Measurements from ENCODE around the gene PRLR.

DNA sequence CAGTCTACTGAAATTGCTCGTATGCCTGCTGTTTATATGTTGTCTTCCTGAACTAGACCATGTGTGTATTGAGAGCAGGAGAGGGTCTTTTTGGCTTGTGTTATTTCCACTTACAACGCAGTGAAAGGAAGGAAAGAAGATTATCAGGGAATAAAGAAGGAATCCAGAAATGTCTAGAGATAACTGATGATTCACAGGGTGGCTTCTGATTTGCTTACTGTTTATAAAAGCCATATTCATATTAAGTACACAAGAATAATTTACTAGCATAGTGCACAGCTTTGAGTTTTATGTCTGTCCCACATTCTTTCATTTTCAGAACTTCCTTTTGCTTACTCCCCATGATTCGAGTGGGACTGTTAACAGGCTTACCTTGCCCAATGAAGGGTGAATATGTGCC, 72.1 kb downstream of the PRLR start:
- TF ChIP-seq CTCF (IDR thresholded peaks at IDR 0.05; ENCODE audit: low read depth, low read length, poor library complexity, severe bottlenecking) (no peak), EZH2phosphoT487 (IDR thresholded peaks at IDR 0.05; ENCODE audit: borderline replicate concordance, low read length) (no peak)

Data from DOHH2 (cell line).